HFFc6 (cell line): ENCODE measurements around the gene MCC. TPM values are rescaled to one million over a fixed set of nuclear protein-coding genes. Genes with fewer than 3 reads are reported as not detected.

Experiments
- DNase-seq: peaks from one replicate; pipeline ENCODE4 v3.0.0-alpha.2; 2018
- H3K27ac Mint-ChIP-seq: 2 replicates; pipeline ENCODE4 v1.8.0; 2020; ENCODE audit warnings: mild to moderate bottlenecking, mixed read lengths
- H3K27me3 Mint-ChIP-seq: 2 replicates; pipeline ENCODE4 v1.8.0; 2021; ENCODE audit warnings: mild to moderate bottlenecking, moderate library complexity, mixed read lengths; ENCODE audit not compliant: insufficient read depth
- H3K36me3 Mint-ChIP-seq: 2 replicates; pipeline ENCODE4 v1.8.0; 2021; ENCODE audit warnings: low read depth, mixed read lengths
- H3K4me1 Mint-ChIP-seq: 2 replicates; pipeline ENCODE4 v1.8.0; 2020; ENCODE audit warnings: low read depth, mixed read lengths
- H3K4me3 Mint-ChIP-seq: 2 replicates; pipeline ENCODE4 v1.8.0; 2020; ENCODE audit warnings: mild to moderate bottlenecking, moderate library complexity, mixed read lengths
- H3K9me3 Mint-ChIP-seq: 2 replicates; pipeline ENCODE4 v1.8.0; 2020; ENCODE audit warnings: mild to moderate bottlenecking, mixed read lengths
- CTCF ChIP-seq: fragments of 200-600 bp; sonication (generic); IDR thresholded peaks from 2 replicates; pipeline ENCODE4 v1.5.0; 2021; ENCODE audit warnings: antibody characterized with exemption, mild to moderate bottlenecking
- total RNA-seq, 6 experiments: library from RNA; stranded (reverse); fragmentation: NEBNext Ultra II Directional; extraction: Animal tissue kit (Norgen Biotek cat#: 25700); gene quantifications; 2 replicates in 1 of 6; 3 replicates in 5 of 6; pipeline ENCODE4 v1.2.3, GENCODE V29; 2021

Gene MCC
- total RNA-seq, 6 experiments from 2014 or later: 2.5 to 4.9 (median 3.0) TPM

DNA sequence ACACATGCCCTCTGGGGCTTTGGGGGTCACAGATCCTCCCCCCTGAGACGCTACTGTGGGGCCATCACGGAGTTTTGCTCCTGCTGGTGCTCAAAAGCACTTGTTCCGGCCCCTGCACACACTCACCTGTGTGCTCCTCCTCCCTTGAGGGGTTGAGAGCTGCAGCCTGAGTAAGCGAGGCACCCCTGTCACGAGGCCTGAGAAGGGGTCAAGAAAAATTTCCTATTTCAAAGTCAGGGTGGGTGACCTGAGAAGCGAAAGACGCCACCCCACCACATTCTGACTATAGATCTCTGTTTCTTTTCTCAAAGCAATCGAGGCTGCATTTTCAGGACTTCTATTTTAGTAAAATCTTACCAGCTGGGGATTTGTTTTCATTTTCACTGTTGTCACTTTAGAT, 373.2 kb downstream of the MCC start:
- Mint-ChIP-seq H3K9me3 (no peaks in the 10 kb centered on the region), H3K36me3 (no peaks in the 10 kb centered on the region), H3K27ac (no peak overlapping the region), H3K4me1 (no peaks in the 10 kb centered on the region; the same call in 1 of the 2 replicates), H3K27me3 (peaks cover 5% of the 10 kb centered on the region; the same call in 1 of the 2 replicates), H3K4me3 (no peak overlapping the region)
- DNase-seq: no peak
- TF ChIP-seq CTCF: no peak

DNA sequence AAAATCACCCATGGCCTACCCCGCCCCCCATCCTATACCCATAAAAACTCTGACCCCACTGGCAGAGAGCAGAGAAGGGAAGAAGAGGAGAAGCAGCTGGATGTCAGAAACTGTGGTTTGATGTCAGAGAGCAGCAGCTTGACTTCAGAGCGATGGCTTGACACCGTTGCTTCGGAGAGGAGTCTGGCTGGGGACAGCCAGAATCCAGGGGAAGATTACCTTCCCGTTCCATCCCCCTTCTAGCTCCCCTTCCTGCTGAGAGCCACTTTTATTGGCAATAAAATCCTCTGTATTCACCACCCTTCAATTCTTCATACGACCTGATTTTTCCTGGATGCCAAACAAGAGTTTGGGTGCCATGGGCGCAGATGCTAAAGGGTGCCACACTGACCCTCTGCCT, 373.7 kb downstream of the MCC start:
- no peak for TF ChIP-seq CTCF
- no peaks in the 10 kb centered on the region for H3K36me3 Mint-ChIP-seq
- H3K4me3 Mint-ChIP-seq: no peak overlapping the region
- DNase-seq: no peak
- H3K9me3 Mint-ChIP-seq: no peaks in the 10 kb centered on the region
- H3K4me1 Mint-ChIP-seq: no peaks in the 10 kb centered on the region; the same call in 1 of the 2 replicates
- peaks cover 5% of the 10 kb centered on the region; the same call in 1 of the 2 replicates for H3K27me3 Mint-ChIP-seq
- H3K27ac Mint-ChIP-seq: no peak overlapping the region

DNA sequence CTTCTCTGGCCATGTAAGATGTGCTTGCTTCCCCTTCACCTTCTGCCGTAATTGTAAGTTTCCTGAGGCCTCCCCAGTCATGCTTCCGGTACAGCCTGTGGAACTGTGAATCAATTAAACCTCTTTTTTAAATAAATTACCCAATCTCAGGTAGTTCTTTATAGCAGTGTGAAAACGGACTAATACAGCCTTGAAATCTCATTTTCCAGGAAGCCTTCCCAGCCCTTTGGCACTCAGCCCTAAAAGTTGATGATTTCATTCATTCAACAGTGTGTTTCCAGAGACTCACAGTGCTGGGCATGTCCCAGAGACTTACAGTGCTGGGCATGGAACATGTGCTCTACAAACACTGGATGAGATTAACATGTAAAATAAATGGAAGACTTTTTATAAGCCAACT, 375.8 kb downstream of the MCC start:
- Mint-ChIP-seq H3K27ac (no peak overlapping the region), H3K27me3 (peaks cover 4% of the 10 kb centered on the region; the same call in 1 of the 2 replicates), H3K4me3 (no peak overlapping the region), H3K4me1 (no peaks in the 10 kb centered on the region), H3K9me3 (no peaks in the 10 kb centered on the region), H3K36me3 (no peaks in the 10 kb centered on the region)
- DNase-seq: peak; percentile 15
- no peak for TF ChIP-seq CTCF

DNA sequence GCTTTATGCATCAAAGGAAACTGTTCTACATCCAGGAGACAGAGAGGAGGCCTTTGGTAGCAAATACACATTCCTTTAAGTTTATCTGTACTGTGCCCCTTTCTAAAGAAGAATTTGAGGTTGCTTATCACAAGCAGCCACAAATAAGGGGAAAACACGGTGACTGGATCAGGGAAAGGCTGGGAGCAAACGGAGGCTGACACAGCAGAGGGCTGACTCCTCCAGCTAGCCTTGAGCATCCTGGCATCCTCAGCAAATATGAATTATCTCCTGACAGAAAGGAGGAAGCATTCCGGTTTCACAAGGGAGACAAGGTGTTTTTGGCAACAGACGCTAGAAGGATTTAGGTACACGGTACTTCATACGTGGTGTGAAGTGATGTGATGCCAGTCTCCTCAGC, 378.1 kb downstream of the MCC start:
- no peaks in the 10 kb centered on the region for H3K9me3 Mint-ChIP-seq
- no peak for TF ChIP-seq CTCF
- H3K4me1 Mint-ChIP-seq: no peaks in the 10 kb centered on the region
- DNase-seq: no peak
- H3K36me3 Mint-ChIP-seq: no peaks in the 10 kb centered on the region
- H3K27ac Mint-ChIP-seq: no peak overlapping the region
- H3K27me3 Mint-ChIP-seq: peaks cover 5% of the 10 kb centered on the region; the same call in 1 of the 2 replicates
- no peak overlapping the region for H3K4me3 Mint-ChIP-seq

DNA sequence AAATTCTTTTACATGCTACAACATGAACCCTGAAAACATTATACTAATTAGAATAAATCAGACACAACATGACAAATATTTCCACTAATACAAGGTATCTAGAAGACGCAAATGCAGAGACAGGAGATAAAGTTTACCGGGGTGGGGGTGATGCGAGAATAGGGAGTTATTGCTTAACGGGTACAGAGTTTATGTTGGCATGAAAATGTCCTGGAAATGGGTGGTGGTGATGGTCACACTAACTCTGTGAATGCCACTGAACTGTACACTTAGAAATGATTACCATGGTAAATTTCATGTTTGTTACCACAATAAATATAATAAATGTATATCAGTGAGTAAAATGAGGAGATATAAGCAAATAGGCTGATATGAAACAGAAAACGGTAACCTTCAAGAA, 378.9 kb downstream of the MCC start:
- no peak for TF ChIP-seq CTCF
- peaks cover 5% of the 10 kb centered on the region; the same call in 1 of the 2 replicates for H3K27me3 Mint-ChIP-seq
- no peak for DNase-seq
- H3K4me3 Mint-ChIP-seq: no peak overlapping the region
- no peaks in the 10 kb centered on the region for H3K9me3 Mint-ChIP-seq
- H3K27ac Mint-ChIP-seq: no peak overlapping the region
- H3K4me1 Mint-ChIP-seq: no peaks in the 10 kb centered on the region
- H3K36me3 Mint-ChIP-seq: no peaks in the 10 kb centered on the region

DNA sequence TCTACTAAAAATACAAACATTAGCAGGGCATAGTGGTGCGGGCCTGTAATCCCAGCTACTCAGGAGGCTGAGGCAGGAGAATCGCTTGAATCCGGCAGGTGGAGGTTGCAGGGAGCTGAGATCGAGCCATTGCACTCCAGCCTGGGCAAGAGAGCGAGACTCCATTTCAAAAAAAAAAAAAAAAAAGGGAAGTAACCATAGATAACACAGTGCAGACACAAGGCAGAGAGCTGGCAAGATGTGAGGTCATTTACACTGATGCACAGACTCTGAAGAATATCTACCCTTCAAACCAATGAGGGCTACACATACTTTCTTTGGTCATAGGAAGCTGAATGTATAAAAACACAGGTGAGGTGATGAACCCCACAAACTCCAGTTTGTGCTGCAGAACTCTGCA, 379.8 kb downstream of the MCC start:
- H3K36me3 Mint-ChIP-seq: no peaks in the 10 kb centered on the region
- no peaks in the 10 kb centered on the region for H3K9me3 Mint-ChIP-seq
- no peak overlapping the region for H3K27ac Mint-ChIP-seq
- H3K4me1 Mint-ChIP-seq: no peaks in the 10 kb centered on the region
- DNase-seq: no peak
- H3K4me3 Mint-ChIP-seq: no peak overlapping the region
- peaks cover 5% of the 10 kb centered on the region; the same call in 1 of the 2 replicates for H3K27me3 Mint-ChIP-seq
- TF ChIP-seq CTCF: no peak
